GM18868 (cell line): ENCODE data around the gene SAMD14.
"Not testable (repeated sequence)": the region's sequence is repeated elsewhere in the genome, so short reads cannot be mapped to it uniquely, and the experiment has no call there.

Experiments used
- ATAC-seq: cut with Tn5 transposase; IDR thresholded peaks from one replicate; pipeline ENCODE4 v1.9.1; 2021; ENCODE audit warnings: mild to moderate bottlenecking, moderate library complexity; ENCODE audit not compliant: unreplicated experiment

SAMD14 gene

DNA sequence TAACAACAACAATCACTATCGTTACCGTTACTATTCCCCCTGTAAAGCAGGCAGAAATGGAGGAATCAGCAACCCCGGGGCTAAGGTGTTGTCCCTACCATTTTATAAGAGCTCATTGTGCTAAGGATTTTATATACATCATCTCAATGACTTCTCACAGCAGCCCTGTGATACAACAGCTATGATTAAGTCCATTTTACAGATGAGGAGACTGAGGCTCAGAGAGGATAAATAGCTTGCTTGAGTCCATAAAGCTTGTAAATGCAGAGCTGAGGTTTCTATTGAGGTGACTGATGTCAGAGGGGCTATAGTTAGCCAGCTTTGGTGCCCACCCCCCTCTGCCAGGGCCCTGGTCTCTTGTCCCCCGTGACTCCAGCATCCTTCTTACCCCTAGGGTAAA is 51.5 kb downstream of the SAMD14 start:
- no peak for ATAC-seq

DNA sequence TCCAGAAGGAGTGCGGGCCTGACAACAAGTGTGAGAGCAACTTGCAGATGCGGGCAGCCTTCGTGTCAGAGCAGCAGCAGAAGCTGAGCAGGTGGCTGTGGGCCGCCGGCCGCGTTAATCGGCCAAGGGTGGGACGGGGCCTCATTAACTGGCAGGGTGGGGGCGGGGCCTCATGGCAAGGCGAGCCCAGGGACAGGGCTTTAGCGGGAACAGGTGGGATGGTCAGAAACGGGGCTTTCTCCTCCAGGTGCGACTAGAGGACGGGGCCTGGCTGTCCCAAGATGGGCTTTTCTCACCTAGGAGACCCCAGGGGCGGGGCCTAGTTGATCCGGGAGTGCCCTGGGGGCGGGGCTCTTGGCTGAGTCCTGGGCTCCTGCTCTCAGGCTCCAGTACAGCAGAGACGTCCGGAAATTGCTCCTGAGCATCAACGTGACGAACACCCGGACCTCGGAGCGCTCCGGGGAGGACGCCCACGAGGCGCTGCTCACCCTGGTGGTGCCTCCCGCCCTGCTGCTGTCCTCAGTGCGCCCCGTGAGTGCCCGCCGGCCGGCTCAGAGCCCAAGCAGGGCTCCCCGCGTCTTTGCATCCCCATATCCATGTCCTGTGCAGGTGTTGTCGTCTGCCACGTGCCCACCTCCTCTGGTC is 53.2 kb downstream of the SAMD14 start:
- ATAC-seq: no peak

DNA sequence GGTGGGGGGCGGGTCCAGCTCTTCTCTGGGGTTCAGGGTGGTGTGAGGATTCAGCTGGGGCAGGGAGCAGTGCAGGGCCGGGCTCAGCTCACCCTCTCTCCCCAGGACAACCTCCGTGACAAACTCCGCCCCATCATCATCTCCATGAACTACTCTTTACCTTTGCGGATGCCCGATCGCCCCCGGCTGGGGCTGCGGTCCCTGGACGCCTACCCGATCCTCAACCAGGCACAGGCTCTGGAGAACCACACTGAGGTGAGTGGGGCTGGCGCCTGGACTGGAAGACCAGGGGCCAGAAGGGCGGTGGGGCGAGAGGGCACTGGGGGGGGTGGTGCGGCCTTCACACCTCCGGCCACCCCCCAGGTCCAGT is 53.8 kb downstream of the SAMD14 start:
- no peak for ATAC-seq

DNA sequence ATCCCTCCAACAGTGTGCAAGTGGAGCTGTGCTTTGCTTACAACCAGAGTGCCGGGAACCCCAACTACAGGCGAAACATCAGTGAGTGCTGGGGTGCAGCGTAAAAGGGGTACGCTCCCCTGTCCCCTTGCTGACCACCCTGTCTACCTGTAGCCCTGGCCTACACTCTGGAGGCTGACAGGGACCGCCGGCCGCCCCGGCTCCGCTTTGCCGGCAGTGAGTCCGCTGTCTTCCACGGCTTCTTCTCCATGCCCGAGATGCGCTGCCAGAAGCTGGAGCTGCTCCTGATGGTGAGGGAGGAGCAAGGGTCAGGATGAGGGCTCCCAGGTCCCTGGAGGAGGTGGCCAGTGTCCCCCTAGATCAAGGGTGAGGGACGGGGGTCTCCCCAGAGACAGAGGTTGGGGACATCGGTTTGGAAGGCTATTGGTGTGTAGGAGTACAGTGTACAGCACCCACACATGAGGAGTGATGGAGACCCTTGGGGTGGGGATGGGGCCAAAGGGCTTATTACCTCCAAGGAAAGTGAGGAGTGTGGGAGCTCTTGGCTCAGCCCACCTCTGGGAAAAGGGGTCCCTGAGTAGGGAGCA is 54.4 kb downstream of the SAMD14 start:
- ATAC-seq: no peak

DNA sequence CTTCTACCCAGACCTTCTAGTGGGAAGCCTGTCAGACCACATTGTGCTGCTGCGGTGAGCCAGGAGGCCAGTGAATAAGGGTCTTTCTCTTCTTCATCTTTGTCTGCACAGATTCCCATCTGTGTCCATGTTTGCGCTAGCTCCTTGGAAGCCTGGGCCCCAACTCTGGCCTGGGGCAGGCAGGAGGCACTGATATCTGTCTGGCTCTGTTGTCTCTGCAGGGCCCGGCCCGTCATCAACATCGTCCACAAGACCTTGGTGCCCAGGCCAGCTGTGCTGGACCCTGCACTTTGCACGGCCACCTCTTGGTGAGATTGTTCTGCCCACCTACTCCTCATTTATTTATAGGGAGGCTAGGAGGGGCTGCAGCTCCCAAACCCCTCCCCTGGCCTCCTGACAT is 55.7 kb downstream of the SAMD14 start:
- no peak for ATAC-seq

DNA sequence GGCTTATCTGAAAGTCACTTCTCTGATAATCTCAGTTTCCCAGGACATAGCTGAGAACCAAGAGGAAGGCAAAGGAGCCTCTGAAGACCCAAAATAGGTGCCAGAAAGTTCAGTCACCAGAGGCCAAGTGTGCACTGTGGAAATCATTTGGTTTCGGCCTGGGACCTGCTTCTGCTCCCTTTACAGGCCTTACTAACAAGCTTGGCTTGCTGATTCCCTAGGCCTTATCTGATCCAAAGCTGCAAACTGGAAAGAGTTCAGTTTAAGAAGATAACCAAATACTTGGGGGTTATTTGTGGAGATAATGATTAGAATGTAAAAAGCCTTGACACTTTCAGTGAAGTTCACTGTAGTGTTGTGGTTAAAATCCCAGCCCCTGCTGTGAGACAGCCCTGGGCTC is 57.0 kb downstream of the SAMD14 start:
- no peak for ATAC-seq

DNA sequence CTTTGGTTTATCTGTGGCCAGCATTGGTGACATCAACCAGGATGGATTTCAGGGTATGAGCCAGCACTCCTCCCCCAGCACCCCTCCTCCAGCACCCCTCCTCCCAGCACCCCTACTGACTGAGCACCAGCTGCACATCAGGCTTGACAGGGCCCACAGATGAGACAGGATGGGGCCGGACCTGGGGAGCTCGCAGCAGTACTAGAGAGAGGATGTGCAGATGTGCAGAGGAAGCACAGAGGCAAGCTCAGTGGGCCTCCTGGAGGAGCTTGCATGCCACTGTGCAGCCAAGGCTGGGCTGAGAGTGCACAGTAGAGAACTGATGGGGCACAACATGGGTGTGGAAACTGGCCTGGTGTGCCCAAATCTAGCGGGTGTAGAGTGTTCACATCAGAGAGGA is 57.8 kb downstream of the SAMD14 start:
- no peak for ATAC-seq

DNA sequence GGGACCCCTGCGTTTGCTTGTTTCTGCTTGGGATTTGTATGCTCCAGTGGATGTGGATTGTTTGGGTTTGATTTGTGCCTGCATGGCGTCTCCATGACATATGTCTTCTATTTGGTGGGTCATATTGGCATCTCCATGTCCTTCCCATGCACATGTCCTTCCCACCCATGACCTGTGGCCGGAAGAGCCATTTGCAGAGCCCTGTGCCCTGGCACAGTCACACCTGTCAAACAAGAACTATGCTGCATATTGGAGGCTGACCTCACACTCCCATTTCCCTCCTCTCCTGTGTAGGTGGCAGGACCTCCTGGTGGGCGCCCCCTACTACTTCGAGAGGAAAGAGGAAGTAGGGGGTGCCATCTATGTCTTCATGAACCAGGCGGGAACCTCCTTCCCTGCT is 58.3 kb downstream of the SAMD14 start:
- no peak for ATAC-seq

DNA sequence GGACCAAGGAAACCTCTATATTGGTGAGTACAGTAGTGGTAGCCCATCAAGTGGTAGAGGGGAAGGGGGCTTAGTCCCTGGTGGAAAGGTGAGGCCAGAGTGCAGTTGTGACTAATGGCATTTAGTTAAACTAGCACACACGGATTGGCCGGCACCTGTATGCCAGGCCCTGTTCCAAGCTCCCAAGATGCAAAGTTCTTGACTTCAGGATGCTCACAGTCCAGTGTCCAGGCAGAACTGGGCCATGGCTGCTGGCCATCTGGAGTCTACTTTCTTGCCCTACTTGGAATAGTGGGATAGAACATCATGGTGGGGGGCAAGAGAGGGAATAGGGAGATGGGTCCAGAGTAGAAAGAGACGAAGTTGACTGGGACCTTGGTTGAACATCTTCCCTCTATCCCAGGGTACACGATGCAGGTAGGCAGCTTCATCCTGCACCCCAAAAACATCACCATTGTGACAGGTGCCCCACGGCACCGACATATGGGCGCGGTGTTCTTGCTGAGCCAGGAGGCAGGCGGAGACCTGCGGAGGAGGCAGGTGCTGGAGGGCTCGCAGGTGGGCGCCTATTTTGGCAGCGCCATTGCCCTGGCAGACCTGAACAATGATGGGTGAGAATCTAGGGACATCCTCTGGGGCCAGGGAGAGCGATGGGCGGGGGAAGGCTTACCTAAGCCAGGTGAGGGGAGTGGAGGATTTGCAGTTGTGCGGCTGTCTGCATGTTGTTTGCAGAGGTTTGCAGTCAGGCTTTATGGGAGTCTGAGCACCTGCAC is 58.9 kb downstream of the SAMD14 start:
- no peak for ATAC-seq

DNA sequence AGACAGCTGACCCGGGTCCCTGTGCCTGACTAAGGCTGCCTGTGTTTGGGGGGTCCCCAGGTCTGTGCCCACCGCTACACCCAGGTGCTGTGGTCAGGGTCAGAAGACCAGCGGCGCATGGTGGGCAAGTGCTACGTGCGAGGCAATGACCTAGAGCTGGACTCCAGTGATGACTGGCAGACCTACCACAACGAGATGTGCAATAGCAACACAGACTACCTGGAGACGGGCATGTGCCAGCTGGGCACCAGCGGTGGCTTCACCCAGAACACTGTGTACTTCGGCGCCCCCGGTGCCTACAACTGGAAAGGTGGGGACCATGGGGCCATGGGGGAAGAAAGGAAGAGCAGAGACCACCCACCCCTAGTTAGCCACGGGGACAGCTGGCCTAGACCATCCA is 62.0 kb downstream of the SAMD14 start:
- ATAC-seq: no peak

DNA sequence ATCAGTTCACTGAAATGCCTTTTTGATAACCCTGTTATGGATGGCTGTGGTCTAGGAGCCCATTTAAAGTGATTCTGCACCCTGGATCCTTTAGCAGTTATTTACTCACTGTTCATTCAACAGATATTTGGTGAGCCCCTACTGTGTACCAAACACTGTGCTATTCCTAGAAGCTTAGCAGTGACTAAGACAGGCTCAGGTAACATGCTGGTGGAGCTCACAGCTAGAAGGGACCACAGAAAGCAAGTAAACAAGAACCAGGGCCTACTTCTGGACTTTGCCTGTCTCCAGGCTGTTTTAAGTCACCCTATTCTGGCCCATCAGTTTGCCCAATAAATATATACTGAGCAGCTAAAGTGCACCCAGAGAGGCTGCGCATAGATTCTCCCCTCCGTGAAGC is 63.0 kb downstream of the SAMD14 start:
- ATAC-seq: no peak

DNA sequence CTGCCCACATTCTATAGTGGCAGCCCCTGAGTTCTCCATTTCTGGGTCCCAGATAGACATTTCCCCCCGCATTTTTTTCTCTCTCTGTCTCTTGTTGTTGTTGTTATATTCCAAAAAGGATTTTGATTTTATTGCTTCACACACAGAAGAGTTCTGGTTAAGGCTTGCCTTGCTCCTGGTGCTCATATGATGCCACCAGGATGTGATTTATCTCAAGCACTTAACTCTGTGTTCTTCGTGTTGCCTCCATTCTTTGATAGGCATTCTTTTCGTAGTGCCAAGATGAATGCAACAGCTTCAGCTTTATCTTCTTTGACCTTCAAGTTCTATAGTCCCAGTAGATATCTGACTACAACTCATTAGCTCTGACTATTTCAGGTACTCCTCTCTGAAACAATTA is 64.9 kb downstream of the SAMD14 start:
- no peak for ATAC-seq

DNA sequence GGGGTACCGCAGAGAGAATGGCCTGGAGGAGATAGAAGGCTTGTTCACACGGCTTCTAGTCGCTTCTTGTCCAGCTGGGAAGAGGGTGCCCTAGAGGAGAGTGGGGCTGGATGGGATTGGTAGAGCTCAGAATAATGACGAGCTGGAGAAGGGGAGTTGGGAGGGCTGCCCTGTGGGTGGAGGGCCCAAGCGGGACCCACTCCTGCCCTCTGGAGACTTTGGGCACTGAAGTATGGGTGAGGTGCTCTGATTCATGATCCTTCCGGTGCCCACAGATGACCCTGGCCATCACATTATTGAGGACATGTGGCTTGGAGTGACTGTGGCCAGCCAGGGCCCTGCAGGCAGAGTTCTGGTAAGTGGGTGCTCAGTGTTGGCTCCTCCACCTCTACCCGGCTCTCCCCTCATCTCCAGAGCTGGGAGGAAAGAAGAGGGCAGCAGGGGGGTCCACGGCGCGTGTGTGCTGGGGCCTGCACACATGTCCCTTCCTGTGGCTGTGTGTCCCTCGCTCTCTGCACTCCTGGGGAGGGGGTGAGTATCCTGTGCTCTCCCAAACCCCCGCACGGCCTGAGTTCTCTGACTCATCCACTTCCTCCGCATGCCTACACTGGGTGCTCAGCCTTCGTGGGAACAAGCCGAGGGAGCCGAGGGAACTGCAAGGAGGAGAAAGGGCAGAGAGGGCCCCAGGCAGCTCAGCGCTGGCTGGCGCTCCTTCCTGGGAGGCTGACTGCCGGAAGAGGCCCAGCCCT is 65.5 kb downstream of the SAMD14 start:
- ATAC-seq: no peak

DNA sequence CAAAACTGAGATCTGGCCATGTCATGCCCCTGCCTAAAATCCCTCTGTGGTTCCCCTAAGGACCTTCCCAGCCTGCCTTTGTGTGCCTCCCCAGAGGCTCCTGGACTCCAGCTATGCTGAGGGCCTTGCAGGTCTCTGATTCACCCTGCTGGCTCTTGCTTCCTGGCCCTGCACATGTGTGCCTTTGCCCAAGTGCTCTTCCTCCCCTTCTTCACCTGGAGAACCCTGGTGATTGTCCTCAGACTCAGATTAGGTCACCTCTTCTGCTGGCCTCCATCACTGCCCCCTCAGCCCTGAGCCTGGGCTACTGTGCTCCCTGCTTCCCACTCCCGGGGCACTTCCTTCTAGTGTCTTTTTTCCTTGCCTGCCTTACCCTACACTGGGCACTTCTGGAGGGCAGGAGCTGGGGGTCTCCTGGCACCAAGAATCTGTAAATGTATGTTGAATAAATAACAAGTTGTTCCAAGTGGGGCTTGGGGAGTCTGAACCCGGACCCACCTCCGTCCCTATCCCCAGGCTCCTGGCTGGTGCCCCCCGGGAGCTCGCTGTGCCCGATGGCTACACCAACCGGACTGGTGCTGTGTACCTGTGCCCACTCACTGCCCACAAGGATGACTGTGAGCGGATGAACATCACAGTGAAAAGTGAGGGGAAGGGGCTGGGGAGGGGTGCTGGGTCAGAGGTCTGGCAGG is 66.3 kb downstream of the SAMD14 start:
- no peak for ATAC-seq

DNA sequence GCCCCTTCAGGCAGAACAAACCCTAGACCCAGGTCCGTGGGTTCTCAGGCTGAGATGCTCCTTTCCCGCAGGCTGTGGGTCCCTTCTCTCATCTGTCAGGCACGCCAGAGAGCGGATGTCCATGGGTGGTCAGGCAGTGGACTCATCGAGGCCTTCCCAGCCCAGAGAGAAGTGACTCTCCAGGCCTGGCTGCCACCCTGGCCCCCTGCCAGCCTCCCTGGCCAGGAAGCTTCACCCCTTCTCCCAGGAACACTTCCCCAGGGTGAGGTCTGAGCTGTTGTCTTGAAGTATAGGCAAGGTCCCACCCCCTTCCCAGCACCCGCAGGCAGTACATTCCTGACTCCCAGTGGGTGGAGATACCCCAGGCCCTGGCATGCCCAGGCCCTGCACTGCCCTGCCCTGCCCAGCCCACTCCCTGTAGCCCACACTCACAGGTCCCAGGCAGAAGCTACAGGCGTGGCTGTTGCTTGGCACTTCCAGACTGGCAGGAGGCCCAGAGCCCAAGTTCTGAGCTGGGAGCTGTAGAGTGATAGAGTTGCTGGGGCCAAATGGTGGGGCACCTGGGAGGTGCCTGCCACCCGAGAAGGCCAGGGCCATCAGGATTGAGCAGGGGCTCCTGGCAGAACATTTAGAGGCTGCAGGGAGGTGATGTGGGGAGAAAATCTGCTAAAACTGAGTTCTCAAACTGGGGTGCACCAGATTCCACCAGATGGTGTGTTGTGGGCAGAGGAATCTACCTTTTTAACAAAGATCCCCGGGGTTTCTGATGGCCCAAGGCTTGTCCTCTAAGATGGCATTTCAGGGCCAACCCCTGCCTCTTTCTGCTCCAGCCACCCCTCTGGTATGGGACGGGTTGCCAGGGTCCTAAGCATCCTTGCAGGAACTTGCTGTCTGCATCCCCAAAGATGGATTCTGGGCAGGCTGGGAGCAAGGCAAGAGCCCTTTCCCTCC is 67.4 kb downstream of the SAMD14 start:
- no peak for ATAC-seq

DNA sequence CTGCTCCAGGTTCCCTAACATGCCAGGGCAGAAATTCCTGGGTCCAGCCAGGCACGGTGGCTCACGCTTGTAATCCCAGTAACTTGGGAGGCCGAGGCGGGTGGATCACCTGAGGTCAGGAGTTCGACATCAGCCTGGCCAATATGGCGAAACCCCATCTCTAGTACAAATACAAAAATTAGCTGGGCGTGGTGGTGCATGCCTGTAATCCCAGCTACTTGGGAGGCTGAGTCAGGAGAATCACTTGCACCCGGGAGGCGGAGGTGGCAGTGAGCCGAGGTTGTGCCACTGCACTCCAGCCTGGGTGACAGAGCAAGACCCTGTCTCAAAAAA is 68.3 kb downstream of the SAMD14 start:
- not testable (repeated sequence) for ATAC-seq

DNA sequence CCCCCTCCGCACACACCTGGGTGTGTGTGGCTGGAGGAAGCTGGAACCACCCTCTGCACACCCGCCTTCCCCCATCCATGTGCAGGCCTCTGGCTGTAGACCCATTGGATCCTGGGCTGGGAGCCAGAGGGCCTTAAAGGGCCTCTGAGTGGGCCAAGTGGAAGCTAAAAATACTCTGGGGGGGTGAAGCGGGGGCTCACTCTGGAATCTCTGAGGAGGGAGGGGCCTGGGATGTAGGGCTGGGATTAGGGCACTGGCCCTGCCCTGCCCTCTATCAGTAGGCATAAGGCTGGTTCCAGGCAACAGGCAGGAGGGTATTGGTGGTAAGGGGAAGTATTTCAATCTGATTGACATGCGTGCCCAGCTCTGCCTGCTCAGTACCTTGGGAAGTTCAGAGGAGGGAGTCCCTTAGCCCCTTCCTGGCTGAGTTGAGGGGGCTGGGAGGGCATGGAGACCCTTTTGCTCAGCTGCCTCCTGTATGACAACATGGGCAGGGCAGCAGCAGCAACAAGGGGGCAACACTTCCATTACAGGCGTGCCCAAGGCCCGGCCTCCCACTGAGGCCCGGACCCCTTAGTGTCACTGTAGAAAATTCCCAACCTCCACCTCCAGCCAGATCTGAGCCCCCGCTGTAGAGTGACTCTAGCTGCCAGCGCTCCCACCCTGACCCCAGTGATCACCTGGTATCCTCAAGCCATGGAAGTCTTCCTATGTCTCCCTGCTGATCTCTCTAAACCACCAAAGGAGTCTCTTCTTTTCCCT is 68.8 kb downstream of the SAMD14 start:
- no peak for ATAC-seq
